ENCODE results near the gene TBC1D10A. TPM values are rescaled to one million over a fixed set of nuclear protein-coding genes. Genes with fewer than 3 reads are reported as not detected.

Gene TBC1D10A
- polyA plus RNA-seq, 1 donor = 16.9 TPM

- Histone ChIP-seq H3K27ac (ENCODE audit: low read length) (peak overlapping the region; percentile 25), H3K9me3 (ENCODE audit: control insufficient read depth, low read depth, low read length) (no peaks in the 10 kb centered on the region), H3K4me1 (ENCODE audit: control insufficient read depth, insufficient read depth, low read length) (peaks cover 31% of the 10 kb centered on the region), H3K4me3 (ENCODE audit: low read length) (no peak overlapping the region), H3K36me3 (ENCODE audit: control insufficient read depth, insufficient read depth, low read length) (peaks cover 48% of the 10 kb centered on the region), H3K27me3 (ENCODE audit: control insufficient read depth, insufficient read depth, low read length) (no peaks in the 10 kb centered on the region)
- peak in 1 of 2 donors; percentile 59 for DNase-seq
- WGBS (ENCODE audit: insufficient coverage, low lambda C conversion rate) = no CpG with 5 or more reads among the region's 13 CpGs
These were observed 35.5 kb downstream of the TBC1D10A start for GRCh38 chr22:30291058-30291892.

DNA sequence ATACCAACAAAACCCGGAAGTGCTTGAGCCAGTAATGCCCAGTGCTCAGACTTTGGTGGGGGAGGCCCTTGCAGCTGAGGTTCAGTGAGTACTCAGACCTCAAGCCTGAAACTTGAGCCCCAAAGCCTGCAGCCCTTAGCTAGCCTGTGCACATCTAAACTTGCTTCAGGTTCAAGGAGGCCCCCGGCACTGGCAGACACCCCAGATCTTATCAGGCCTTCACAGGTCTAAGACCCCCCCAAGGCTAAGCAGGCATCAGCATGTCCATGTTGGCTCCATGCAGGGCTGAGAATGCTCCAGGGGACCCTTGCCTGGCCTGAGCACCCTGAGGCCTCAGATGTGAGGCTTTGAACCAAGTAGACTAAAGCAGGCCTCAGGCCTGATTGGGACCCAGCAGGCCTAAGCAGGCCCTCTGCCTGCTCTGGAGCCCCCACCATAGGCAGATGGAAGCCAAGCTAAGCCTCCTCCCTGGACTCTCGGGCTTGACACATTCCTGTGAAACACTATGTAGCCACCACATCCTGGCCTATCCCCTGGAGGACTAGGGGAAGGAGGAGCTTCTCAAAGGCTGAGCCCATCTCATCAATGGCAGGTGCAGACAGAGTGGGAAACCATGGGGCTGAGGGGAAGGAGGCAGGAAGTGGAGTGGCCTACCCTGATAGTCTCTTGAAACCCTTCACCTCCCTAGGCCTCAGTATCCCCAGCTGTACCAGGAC, 36.2 kb downstream of the TBC1D10A start:
- H3K36me3 ChIP-seq (ENCODE audit: control insufficient read depth, insufficient read depth, low read length) = peaks cover 44% of the 10 kb centered on the region
- peak overlapping the region; percentile 35 for H3K27ac ChIP-seq (ENCODE audit: low read length)
- H3K27me3 ChIP-seq (ENCODE audit: control insufficient read depth, insufficient read depth, low read length) = no peaks in the 10 kb centered on the region
- no peak overlapping the region for H3K4me3 ChIP-seq (ENCODE audit: low read length)
- H3K9me3 ChIP-seq (ENCODE audit: control insufficient read depth, low read depth, low read length) = no peaks in the 10 kb centered on the region
- DNase-seq = no peak
- H3K4me1 ChIP-seq (ENCODE audit: control insufficient read depth, insufficient read depth, low read length) = peaks cover 31% of the 10 kb centered on the region
- no CpG with 5 or more reads among the region's 3 CpGs for WGBS (ENCODE audit: insufficient coverage, low lambda C conversion rate)

DNA sequence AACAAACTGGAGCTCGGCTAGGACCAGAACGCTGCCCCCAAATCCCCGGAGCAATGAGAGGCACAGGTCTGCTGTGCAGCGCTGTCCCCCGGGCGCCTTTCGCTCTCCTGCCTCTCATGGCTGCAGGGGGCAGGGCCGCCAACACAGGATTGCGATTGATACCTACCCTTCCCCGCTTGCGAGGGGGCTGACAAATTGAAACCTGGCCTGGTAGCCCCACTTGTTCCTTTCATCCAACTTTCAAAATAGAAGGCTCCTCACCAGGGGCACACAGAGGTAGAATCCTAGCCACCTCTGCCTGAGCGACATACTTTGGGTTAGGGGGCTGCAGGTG, 36.8 kb downstream of the TBC1D10A start:
- no CpG with 5 or more reads among the region's 12 CpGs for WGBS (ENCODE audit: insufficient coverage, low lambda C conversion rate)
- Histone ChIP-seq H3K36me3 (ENCODE audit: control insufficient read depth, insufficient read depth, low read length) (peaks cover 38% of the 10 kb centered on the region), H3K4me3 (ENCODE audit: low read length) (peak overlapping the region; percentile 77), H3K27ac (ENCODE audit: low read length) (peak overlapping the region; percentile 35), H3K27me3 (ENCODE audit: control insufficient read depth, insufficient read depth, low read length) (no peaks in the 10 kb centered on the region), H3K4me1 (ENCODE audit: control insufficient read depth, insufficient read depth, low read length) (peaks cover 34% of the 10 kb centered on the region), H3K9me3 (ENCODE audit: control insufficient read depth, low read depth, low read length) (no peaks in the 10 kb centered on the region)
- DNase-seq = no peak

GRCh38 chr22:30289141-30289979, 37.4 kb downstream of the TBC1D10A start, which contains the start of gene CASTOR1:
TSS of gene CASTOR1 (minus strand) at chr22:30289505. CDS start at chr22:30289497, 8 bp downstream.
- peaks cover 32% of the 10 kb centered on the region for H3K36me3 ChIP-seq (ENCODE audit: control insufficient read depth, insufficient read depth, low read length)
- WGBS (ENCODE audit: insufficient coverage, low lambda C conversion rate) = no CpG with 5 or more reads among the region's 85 CpGs
- H3K9me3 ChIP-seq (ENCODE audit: control insufficient read depth, low read depth, low read length) = no peaks in the 10 kb centered on the region
- peak; percentile 98 for DNase-seq
- peaks cover 40% of the 10 kb centered on the region for H3K4me1 ChIP-seq (ENCODE audit: control insufficient read depth, insufficient read depth, low read length)
- H3K4me3 ChIP-seq (ENCODE audit: low read length) = peak within 1 kb of the TSS; percentile 77
- peak within 1 kb of the TSS; percentile 59 for H3K27ac ChIP-seq (ENCODE audit: low read length)
- no peaks in the 10 kb centered on the region for H3K27me3 ChIP-seq (ENCODE audit: control insufficient read depth, insufficient read depth, low read length)

DNA sequence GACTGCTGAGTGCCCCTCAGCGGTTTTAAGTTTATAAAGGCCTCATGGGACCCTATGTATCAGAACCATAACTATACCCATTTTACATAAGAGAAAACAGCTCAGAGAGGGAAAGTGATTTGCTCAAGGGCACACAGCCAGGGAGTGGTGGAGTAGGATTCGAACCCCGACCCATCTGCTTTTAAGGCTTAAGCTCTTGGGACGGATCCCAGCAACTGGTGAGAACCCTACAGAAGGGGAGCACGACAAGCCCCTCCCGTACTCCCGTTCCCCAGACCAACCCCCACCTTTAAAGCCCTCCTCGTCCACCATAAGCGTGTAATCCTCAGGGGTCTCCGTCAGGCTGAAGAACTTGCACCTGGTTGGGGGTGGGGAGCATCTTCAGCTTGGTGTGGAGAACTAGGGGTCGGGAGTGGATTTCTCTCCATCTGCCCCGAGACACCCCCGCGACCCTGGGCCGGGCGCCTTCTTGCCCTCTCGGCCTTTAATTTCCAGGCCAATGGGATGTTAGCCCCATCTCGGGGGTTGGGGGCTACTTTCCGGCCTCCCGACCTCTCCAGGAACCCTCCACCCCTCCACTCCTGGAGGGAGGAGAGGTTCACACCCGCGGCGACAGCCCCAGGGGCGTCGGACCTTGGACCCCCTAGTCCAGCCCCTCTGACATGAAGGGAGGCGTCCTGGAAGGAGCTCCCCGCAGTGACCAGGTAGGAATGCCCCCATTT, 38.2 kb downstream of the TBC1D10A start:
- peaks cover 46% of the 10 kb centered on the region for H3K4me1 ChIP-seq (ENCODE audit: control insufficient read depth, insufficient read depth, low read length)
- peak overlapping the region; percentile 77 for H3K4me3 ChIP-seq (ENCODE audit: low read length)
- peak in 1 of 2 donors; percentile 62 for DNase-seq
- WGBS (ENCODE audit: insufficient coverage, low lambda C conversion rate) = no CpG with 5 or more reads among the region's 27 CpGs
- H3K27me3 ChIP-seq (ENCODE audit: control insufficient read depth, insufficient read depth, low read length) = no peaks in the 10 kb centered on the region
- H3K9me3 ChIP-seq (ENCODE audit: control insufficient read depth, low read depth, low read length) = no peaks in the 10 kb centered on the region
- peaks cover 25% of the 10 kb centered on the region for H3K36me3 ChIP-seq (ENCODE audit: control insufficient read depth, insufficient read depth, low read length)
- peak overlapping the region; percentile 59 for H3K27ac ChIP-seq (ENCODE audit: low read length)

DNA sequence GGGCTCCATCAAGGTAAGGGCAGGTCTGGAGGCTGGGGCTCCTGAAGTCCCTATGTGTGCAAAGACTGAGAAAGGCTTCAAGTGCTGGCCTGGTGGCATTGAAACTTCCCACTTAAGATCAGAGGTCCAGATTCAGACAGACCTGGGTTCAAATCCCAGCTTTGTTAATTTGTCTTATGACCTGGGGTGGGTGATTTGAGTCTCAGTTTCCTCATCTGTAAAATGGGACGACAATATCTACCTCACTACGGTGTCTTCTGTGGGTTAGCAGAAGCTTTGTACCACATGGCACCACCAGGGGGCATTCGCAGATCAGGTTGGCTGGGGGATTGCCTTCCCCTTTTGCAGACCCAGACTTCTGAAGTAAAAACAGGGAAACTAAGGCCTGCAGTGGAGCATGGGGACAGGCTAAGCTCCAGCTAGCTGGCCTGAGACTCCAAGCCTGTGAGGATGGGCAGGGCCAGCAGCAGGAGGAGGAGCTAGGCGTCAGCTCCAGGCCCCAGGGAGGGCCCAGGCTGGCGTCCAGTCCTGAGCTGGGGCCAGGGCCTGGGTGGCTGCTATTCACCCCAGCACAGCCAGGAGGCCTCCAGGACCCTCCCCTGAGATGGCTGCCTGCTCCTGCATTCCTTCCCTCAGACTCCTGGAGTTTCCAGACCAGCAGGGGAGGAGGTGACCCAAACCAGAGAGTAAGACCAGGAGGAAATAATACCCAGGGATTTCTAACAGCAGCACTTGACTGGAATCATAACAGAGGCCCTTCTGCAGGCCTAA, 38.9 kb downstream of the TBC1D10A start:
- H3K27me3 ChIP-seq (ENCODE audit: control insufficient read depth, insufficient read depth, low read length) = no peaks in the 10 kb centered on the region
- WGBS (ENCODE audit: insufficient coverage, low lambda C conversion rate) = no CpG with 5 or more reads among the region's 5 CpGs
- peak; percentile 64 to 77 for DNase-seq
- peaks cover 17% of the 10 kb centered on the region for H3K36me3 ChIP-seq (ENCODE audit: control insufficient read depth, insufficient read depth, low read length)
- peak overlapping the region; percentile 31 for H3K27ac ChIP-seq (ENCODE audit: low read length)
- no peaks in the 10 kb centered on the region for H3K9me3 ChIP-seq (ENCODE audit: control insufficient read depth, low read depth, low read length)
- no peak overlapping the region for H3K4me3 ChIP-seq (ENCODE audit: low read length)
- H3K4me1 ChIP-seq (ENCODE audit: control insufficient read depth, insufficient read depth, low read length) = peaks cover 52% of the 10 kb centered on the region

GRCh38 chr22:30286813-30287647, 39.7 kb downstream of the TBC1D10A start:
- WGBS (ENCODE audit: insufficient coverage, low lambda C conversion rate) = no CpG with 5 or more reads among the region's 31 CpGs

GRCh38 chr22:30286331-30286730, 40.4 kb downstream of the TBC1D10A start:
- Histone ChIP-seq H3K27ac (ENCODE audit: low read length) (no peak overlapping the region), H3K4me1 (ENCODE audit: control insufficient read depth, insufficient read depth, low read length) (peaks cover 51% of the 10 kb centered on the region), H3K27me3 (ENCODE audit: control insufficient read depth, insufficient read depth, low read length) (no peaks in the 10 kb centered on the region), H3K9me3 (ENCODE audit: control insufficient read depth, low read depth, low read length) (no peaks in the 10 kb centered on the region), H3K36me3 (ENCODE audit: control insufficient read depth, insufficient read depth, low read length) (peaks cover 3% of the 10 kb centered on the region), H3K4me3 (ENCODE audit: low read length) (no peak overlapping the region)
- no CpG with 5 or more reads among the region's 5 CpGs for WGBS (ENCODE audit: insufficient coverage, low lambda C conversion rate)
- DNase-seq = no peak

More at GRCh38 chr22:30286813-30287647, 39.7 kb downstream of the TBC1D10A start:
- Histone ChIP-seq H3K9me3 (ENCODE audit: control insufficient read depth, low read depth, low read length) (no peaks in the 10 kb centered on the region), H3K4me1 (ENCODE audit: control insufficient read depth, insufficient read depth, low read length) (peaks cover 52% of the 10 kb centered on the region), H3K27ac (ENCODE audit: low read length) (no peak overlapping the region), H3K4me3 (ENCODE audit: low read length) (no peak overlapping the region), H3K36me3 (ENCODE audit: control insufficient read depth, insufficient read depth, low read length) (peaks cover 10% of the 10 kb centered on the region), H3K27me3 (ENCODE audit: control insufficient read depth, insufficient read depth, low read length) (no peaks in the 10 kb centered on the region)
- DNase-seq = peak; percentile 66 to 72

- no CpG with 5 or more reads among the region's 8 CpGs for WGBS (ENCODE audit: insufficient coverage, low lambda C conversion rate)
- DNase-seq = no peak
- Histone ChIP-seq H3K27me3 (ENCODE audit: control insufficient read depth, insufficient read depth, low read length) (no peaks in the 10 kb centered on the region), H3K36me3 (ENCODE audit: control insufficient read depth, insufficient read depth, low read length) (peaks cover 3% of the 10 kb centered on the region), H3K4me1 (ENCODE audit: control insufficient read depth, insufficient read depth, low read length) (peaks cover 46% of the 10 kb centered on the region), H3K27ac (ENCODE audit: low read length) (no peak overlapping the region), H3K4me3 (ENCODE audit: low read length) (no peak overlapping the region), H3K9me3 (ENCODE audit: control insufficient read depth, low read depth, low read length) (no peaks in the 10 kb centered on the region)
These were observed 40.9 kb downstream of the TBC1D10A start for GRCh38 chr22:30285846-30286200.
